IgD-negative memory B cell (primary cell): ENCODE results near the gene TDRD6. TPM values are rescaled to one million over a fixed set of nuclear protein-coding genes. Genes with fewer than 3 reads are reported as not detected.
A peak's percentile ranks its signal among the peaks of the same experiment; 100 is the strongest.

Experiments
- H3K27ac Mint-ChIP-seq, 3 donors: one replicate each; pipeline ENCODE4 v1.8.0; 2020 to 2022; ENCODE audit warnings: mild to moderate bottlenecking in 3 of 3, mixed read lengths in 3 of 3, moderate library complexity in 1 of 3
- H3K27me3 Mint-ChIP-seq: one replicate; pipeline ENCODE4 v1.8.0; 2021; ENCODE audit warnings: mixed read lengths
- H3K36me3 Mint-ChIP-seq: one replicate; pipeline ENCODE4 v1.8.0; 2020; ENCODE audit warnings: mild to moderate bottlenecking, mixed read lengths
- H3K4me1 Mint-ChIP-seq, 3 donors: one replicate each; pipeline ENCODE4 v1.8.0; 2020 to 2022; ENCODE audit warnings: mixed read lengths in 3 of 3, mild to moderate bottlenecking in 1 of 3
- H3K4me3 Mint-ChIP-seq, 4 donors: one replicate each; pipeline ENCODE4 v1.8.0; 2020 to 2022; ENCODE audit warnings: mild to moderate bottlenecking in 4 of 4, mixed read lengths in 4 of 4, moderate library complexity in 3 of 4
- H3K9me3 Mint-ChIP-seq, 3 donors: one replicate each; pipeline ENCODE4 v1.8.0; 2020 to 2021; ENCODE audit warnings: mixed read lengths in 3 of 3, mild to moderate bottlenecking in 1 of 3
- polyA plus RNA-seq: library from polyadenylated mRNA; unstranded; fragments of 300-500 nt; fragmentation: Illumina TruSeq; gene quantifications from one replicate; pipeline ENCODE4 v1.2.3, GENCODE V29; 2021

Gene TDRD6
- polyA plus RNA-seq, 1 donor from 2014 or later = not detected

DNA sequence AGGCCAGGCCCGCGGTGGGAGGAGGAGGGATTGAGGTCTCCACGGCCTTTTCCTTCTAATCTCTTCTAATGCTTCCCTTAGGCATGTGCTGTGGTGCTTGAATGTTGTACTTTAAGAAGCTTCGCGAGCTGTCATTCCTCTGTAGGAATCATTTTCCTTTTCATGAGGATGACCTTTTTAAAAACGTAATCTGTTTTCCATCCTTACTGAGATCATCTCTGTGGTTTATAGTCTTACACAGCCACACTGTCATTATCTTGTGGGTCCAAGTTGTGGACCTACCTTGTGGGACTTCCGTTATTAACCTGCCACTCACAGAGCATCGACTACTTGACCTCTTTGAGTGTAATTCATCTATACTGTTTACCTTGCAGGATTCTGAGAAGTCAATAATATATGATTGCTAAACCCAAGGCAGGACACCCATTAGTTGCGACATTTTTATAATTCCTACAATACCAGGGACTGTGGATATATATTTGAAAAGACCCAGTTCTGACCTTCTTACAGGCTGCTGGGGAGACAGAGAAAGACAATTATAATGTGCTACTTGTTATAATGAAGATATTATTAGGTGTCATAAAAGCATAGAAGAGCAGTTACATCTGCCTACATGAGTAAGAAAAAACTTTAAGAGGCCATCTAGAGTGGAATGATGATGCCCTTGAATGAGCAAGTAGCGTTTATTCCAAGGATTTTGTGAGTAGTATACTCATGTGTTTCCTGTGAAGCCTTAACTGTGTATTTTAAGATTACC lies 34.1 kb upstream of the TDRD6 start:
- H3K4me1 Mint-ChIP-seq = peaks cover 8 to 13% (median 13%) of the 10 kb centered on the region in 3 donors
- H3K9me3 Mint-ChIP-seq = peaks cover 0 to 3% (median 2%) of the 10 kb centered on the region in 3 donors
- no peaks in the 10 kb centered on the region for H3K36me3 Mint-ChIP-seq
- H3K27ac Mint-ChIP-seq = peak overlapping the region in 2 of 3 donors; percentile 10 to 76
- peaks cover 37% of the 10 kb centered on the region for H3K27me3 Mint-ChIP-seq
- H3K4me3 Mint-ChIP-seq = peak overlapping the region; percentile 84 to 92 (median 86)

DNA sequence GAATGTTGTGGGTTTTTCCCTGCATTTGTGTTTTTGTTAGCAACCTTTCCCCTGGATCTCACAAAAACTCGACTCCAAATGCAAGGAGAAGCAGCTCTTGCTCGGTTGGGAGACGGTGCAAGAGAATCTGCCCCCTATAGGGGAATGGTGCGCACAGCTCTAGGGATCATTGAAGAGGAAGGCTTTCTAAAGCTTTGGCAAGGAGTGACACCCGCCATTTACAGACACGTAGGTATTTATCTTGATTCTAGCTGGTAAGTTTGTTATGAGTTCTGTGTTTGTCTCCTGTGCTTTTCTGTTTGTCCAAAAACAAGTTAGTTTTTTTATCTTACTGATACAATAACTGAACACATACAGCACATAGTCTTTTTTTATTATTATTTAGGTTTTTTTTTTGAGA lies 31.9 kb upstream of the TDRD6 start:
- Mint-ChIP-seq H3K4me1 (peaks cover 8 to 13% (median 11%) of the 10 kb centered on the region in 3 donors), H3K27me3 (peaks cover 30% of the 10 kb centered on the region), H3K36me3 (no peaks in the 10 kb centered on the region), H3K4me3 (no peak overlapping the region), H3K9me3 (peaks cover 0 to 3% (median 2%) of the 10 kb centered on the region in 3 donors), H3K27ac (no peak overlapping the region)

DNA sequence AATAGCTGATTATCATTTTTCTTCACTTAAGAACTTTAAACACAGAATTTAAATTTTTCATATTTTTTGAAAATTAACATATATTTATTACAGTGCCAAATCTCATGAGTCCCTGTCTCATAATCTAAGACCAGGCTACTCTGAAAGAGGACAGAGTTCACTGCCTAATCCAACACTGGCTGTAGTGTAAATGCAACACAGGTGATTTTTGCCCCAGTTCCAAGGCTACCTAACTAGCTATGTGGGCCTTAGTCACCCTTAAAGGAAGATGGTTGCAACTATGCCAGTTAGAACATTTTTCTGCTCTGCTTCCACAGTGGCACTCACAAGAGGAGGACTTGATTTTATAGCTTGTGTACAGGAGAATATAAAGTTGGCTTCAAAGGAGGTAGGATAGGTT lies 30.0 kb upstream of the TDRD6 start:
- Mint-ChIP-seq H3K36me3 (no peaks in the 10 kb centered on the region), H3K9me3 (peaks cover 0 to 3% (median 0%) of the 10 kb centered on the region in 3 donors), H3K4me1 (peaks cover 4 to 8% (median 7%) of the 10 kb centered on the region in 3 donors), H3K27ac (no peak overlapping the region), H3K4me3 (no peak overlapping the region), H3K27me3 (peaks cover 15% of the 10 kb centered on the region)

DNA sequence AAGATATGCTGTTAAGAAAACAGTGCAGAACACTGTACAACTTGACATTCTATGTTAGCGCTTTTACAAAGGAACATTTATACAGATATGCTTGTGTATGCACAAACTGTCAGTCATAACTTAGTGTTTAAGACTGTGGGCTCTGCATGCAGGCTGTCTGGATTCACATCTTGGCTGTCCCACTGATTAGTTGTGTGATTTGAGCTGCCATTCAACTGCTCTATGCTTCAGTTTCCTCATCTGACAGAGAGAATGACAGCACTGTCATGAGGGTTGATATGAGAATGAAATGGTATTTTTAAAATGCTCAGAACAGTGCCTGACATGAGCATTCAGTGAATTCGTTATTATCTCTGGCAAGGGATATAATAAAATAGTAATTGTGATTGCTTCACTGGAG lies 26.2 kb upstream of the TDRD6 start:
- Mint-ChIP-seq H3K36me3 (no peaks in the 10 kb centered on the region), H3K4me3 (no peak overlapping the region), H3K4me1 (no peaks in the 10 kb centered on the region), H3K27ac (no peak overlapping the region), H3K9me3 (no peaks in the 10 kb centered on the region), H3K27me3 (no peaks in the 10 kb centered on the region)

DNA sequence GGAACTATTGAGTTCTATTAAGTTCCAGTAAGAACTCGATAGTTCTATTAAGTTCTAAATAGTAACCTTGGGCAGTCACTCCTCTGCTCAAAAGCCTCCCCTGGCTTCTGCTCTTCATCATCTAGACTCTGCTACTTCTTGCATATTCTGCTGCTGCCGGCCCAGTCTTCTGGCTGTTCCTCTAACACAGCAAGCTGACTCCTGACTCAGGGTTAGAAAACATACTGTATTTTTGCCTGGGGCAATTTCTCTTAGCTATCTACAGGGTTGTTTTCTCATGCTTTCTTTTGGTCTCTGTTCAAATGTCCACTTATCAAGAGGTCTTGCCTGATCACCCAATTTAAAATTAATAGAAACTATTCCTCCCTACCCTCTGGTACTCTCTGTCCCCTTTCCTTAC lies 20.3 kb upstream of the TDRD6 start:
- Mint-ChIP-seq H3K36me3 (no peaks in the 10 kb centered on the region), H3K27me3 (peaks cover 1% of the 10 kb centered on the region), H3K9me3 (no peaks in the 10 kb centered on the region), H3K27ac (no peak overlapping the region), H3K4me1 (no peaks in the 10 kb centered on the region), H3K4me3 (no peak overlapping the region)

DNA sequence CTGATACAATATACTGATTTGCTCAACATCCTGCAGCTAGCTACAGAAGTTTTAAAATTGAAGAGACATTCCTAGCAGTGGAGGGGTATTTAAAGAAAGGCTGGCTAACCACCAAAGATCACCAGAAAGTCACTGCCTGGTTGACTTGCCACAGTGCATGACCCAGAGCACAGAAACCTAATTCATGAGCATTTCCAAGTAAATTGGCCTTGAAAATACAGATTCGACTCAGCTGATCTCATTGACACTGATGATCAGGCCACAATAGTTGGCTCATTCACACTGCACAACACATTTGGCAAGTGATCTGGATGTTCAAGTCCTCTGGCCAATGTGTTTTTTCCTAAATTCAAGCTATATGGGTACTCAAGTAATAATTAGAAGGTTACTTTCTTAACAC lies 13.3 kb upstream of the TDRD6 start:
- H3K27ac Mint-ChIP-seq = no peak overlapping the region
- peaks cover 1% of the 10 kb centered on the region for H3K27me3 Mint-ChIP-seq
- no peaks in the 10 kb centered on the region for H3K36me3 Mint-ChIP-seq
- no peaks in the 10 kb centered on the region for H3K9me3 Mint-ChIP-seq
- no peak overlapping the region for H3K4me3 Mint-ChIP-seq
- H3K4me1 Mint-ChIP-seq = peaks cover 0 to 5% (median 3%) of the 10 kb centered on the region in 3 donors

DNA sequence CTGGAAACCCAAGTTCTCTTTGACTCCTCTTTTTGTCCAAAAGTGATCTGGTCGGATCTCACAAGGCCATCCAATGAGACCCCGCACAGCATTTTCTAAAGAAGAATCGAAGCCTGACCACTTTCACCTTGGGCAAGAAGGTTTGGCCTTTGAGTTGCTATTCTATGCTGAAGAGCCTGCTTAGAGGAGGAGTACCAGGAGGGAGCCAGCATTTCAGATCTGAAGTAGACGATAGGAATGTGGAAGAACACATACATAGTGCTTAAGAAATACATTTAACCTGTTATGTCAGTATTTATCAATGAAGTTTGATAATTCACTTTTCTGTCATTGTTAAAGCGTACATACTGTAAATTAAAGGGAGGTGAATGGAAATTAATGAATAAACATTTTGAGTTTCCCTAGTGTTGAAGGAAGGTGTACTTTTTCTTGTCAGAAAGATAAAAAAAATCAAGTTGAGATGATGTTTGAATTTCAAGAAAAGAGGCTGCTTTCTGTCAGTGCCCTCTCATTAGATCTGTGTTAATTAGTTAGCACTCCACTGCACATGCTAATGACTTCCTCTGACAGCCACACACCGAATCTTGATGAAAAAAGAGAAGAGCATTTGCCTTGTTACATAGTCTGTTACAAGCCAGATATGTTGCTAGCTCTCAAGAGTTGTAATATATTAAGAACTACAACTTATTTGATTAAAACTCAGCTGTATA lies 10.9 kb upstream of the TDRD6 start:
- H3K27ac Mint-ChIP-seq = no peak overlapping the region
- H3K4me3 Mint-ChIP-seq = no peak overlapping the region
- peaks cover 0 to 2% (median 0%) of the 10 kb centered on the region in 3 donors for H3K9me3 Mint-ChIP-seq
- peaks cover 1% of the 10 kb centered on the region for H3K27me3 Mint-ChIP-seq
- no peaks in the 10 kb centered on the region for H3K36me3 Mint-ChIP-seq
- H3K4me1 Mint-ChIP-seq = peaks cover 0 to 5% (median 3%) of the 10 kb centered on the region in 3 donors

DNA sequence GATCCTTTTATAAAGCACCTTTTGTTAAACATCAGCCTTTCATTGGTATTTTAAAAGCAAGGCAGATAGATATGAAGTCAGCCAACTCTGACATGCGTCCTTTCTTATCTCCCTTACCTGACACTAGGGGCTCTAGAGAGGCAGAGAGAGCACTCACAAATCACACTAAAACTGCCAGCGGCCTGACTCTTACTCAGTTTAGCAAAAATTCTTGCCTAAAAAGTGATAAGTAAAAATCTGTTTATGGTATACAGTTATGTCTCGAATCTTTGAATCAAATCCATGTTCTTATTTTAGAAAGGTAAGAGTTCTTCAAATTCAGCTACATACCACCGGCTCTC lies 10.4 kb upstream of the TDRD6 start:
- H3K36me3 Mint-ChIP-seq = no peaks in the 10 kb centered on the region
- H3K4me3 Mint-ChIP-seq = no peak overlapping the region
- H3K9me3 Mint-ChIP-seq = peaks cover 0 to 7% (median 0%) of the 10 kb centered on the region in 3 donors
- peaks cover 1% of the 10 kb centered on the region for H3K27me3 Mint-ChIP-seq
- peaks cover 0 to 5% (median 3%) of the 10 kb centered on the region in 3 donors for H3K4me1 Mint-ChIP-seq
- H3K27ac Mint-ChIP-seq = no peak overlapping the region

DNA sequence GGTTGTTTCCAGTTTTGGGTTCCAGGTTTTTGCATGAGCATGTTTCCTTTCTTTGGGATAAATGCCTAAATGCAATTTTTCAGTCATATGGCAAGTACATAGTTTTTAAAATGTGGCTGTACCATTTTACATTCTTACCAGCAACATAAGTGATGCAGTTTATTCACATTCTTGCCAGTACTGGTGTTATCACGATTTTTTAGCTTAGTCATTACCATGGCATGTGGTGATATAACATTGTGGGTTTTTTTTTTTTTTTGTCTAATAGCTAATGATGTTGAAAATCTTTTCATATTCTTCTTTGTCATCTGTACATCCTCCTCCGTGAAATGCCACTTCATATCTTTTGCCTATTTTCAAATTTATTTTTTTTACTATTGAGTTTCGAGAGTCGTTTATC lies 2.9 kb upstream of the TDRD6 start:
- H3K27ac Mint-ChIP-seq = no peak overlapping the region
- no peak overlapping the region for H3K4me3 Mint-ChIP-seq
- peaks cover 0 to 9% (median 0%) of the 10 kb centered on the region in 3 donors for H3K9me3 Mint-ChIP-seq
- H3K36me3 Mint-ChIP-seq = no peaks in the 10 kb centered on the region
- H3K27me3 Mint-ChIP-seq = no peaks in the 10 kb centered on the region
- no peaks in the 10 kb centered on the region for H3K4me1 Mint-ChIP-seq

DNA sequence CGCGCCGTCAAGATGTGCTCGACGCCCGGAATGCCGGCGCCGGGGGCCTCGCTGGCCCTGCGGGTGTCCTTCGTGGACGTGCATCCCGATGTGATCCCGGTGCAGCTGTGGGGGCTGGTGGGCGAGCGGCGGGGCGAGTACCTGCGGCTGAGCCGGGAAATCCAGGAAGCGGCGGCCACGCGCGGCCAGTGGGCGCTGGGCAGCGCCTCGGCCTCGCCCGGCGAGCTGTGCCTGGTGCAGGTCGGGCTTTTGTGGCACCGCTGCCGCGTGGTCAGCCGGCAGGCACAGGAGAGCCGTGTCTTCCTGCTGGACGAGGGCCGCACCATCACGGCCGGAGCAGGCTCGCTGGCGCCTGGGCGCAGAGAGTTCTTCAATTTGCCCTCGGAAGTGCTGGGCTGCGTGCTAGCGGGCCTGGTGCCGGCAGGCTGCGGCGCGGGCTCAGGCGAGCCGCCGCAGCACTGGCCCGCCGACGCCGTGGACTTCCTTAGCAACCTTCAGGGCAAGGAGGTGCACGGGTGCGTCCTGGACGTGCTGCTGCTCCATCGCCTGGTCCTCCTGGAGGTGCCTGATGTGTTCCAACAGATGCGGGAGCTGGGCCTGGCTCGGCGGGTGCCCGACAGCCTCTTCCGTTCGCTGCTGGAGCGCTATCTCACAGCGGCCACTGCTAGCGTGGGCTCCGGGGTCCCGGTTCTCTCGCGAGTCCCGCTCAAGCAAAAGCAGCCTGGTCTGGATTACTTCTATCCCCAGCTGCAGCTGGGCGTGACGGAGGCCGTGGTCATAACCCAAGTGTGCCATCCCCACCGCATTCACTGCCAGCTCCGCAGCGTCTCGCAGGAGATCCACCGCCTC lies 656 bp downstream of the TDRD6 start:
- Mint-ChIP-seq H3K4me3 (no peak overlapping the region), H3K27me3 (no peaks in the 10 kb centered on the region), H3K4me1 (no peaks in the 10 kb centered on the region), H3K36me3 (no peaks in the 10 kb centered on the region), H3K27ac (no peak overlapping the region), H3K9me3 (peaks cover 0 to 2% (median 0%) of the 10 kb centered on the region in 3 donors)

DNA sequence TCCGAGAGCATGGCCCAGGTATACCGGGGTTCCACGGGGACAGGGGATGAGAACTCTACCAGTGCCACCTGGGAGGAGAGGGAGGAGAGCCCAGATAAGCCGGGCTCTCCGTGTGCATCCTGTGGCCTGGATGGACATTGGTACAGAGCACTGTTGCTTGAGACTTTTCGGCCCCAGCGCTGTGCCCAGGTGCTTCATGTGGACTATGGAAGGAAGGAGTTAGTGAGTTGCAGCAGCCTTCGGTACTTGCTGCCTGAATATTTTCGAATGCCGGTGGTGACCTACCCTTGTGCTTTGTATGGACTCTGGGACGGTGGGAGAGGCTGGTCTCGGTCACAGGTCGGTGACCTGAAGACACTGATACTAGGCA lies 1.3 kb downstream of the TDRD6 start:
- peaks cover 0 to 2% (median 0%) of the 10 kb centered on the region in 3 donors for H3K9me3 Mint-ChIP-seq
- no peaks in the 10 kb centered on the region for H3K4me1 Mint-ChIP-seq
- H3K36me3 Mint-ChIP-seq = no peaks in the 10 kb centered on the region
- no peaks in the 10 kb centered on the region for H3K27me3 Mint-ChIP-seq
- H3K4me3 Mint-ChIP-seq = no peak overlapping the region
- no peak overlapping the region for H3K27ac Mint-ChIP-seq

DNA sequence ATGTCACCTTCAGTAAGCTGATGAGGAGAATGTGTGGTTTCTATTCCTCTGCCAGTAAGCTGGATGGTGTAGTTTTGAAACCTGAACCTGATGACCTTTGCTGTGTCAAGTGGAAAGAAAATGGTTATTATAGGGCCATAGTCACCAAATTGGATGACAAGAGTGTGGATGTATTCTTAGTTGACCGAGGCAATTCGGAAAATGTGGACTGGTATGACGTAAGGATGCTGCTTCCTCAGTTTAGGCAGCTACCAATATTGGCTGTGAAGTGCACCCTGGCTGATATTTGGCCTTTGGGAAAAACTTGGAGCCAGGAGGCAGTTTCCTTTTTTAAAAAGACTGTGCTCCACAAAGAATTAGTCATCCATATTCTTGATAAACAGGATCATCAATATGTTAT lies 2.0 kb downstream of the TDRD6 start:
- no peaks in the 10 kb centered on the region for H3K27me3 Mint-ChIP-seq
- H3K9me3 Mint-ChIP-seq = peaks cover 0 to 2% (median 0%) of the 10 kb centered on the region in 3 donors
- peak overlapping the region in 1 of 4 donors; percentile 29 for H3K4me3 Mint-ChIP-seq

DNA sequence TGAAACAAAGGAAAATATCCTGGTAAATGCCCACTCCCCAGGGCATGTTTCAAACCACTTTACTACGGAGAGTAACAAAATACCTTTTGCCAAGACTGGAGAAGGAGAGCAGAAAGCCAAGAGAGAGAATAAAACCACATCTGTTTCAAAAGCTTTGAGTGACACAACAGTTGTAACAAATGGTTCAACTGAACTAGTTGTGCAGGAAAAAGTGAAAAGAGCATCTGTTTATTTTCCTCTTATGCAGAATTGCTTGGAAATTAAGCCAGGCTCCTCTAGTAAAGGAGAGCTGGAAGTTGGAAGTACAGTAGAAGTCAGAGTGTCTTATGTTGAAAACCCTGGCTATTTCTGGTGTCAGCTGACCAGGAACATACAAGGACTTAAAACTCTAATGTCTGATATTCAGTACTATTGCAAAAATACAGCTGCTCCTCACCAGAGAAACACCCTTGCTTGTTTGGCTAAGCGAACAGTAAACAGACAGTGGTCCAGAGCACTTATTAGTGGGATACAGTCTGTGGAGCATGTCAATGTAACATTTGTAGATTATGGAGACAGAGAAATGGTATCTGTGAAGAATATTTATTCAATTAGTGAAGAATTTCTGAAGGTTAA lies 2.6 kb downstream of the TDRD6 start:
- H3K4me1 Mint-ChIP-seq = no peaks in the 10 kb centered on the region
- no peaks in the 10 kb centered on the region for H3K36me3 Mint-ChIP-seq
- H3K27ac Mint-ChIP-seq = no peak overlapping the region
- H3K27me3 Mint-ChIP-seq = no peaks in the 10 kb centered on the region
- H3K4me3 Mint-ChIP-seq = peak overlapping the region in 1 of 4 donors; percentile 29
- H3K9me3 Mint-ChIP-seq = peaks cover 0 to 2% (median 0%) of the 10 kb centered on the region in 3 donors

More for the DNA sequence above, 2.0 kb downstream of the TDRD6 start:
- Mint-ChIP-seq H3K27ac (no peak overlapping the region), H3K4me1 (no peaks in the 10 kb centered on the region), H3K36me3 (no peaks in the 10 kb centered on the region)

DNA sequence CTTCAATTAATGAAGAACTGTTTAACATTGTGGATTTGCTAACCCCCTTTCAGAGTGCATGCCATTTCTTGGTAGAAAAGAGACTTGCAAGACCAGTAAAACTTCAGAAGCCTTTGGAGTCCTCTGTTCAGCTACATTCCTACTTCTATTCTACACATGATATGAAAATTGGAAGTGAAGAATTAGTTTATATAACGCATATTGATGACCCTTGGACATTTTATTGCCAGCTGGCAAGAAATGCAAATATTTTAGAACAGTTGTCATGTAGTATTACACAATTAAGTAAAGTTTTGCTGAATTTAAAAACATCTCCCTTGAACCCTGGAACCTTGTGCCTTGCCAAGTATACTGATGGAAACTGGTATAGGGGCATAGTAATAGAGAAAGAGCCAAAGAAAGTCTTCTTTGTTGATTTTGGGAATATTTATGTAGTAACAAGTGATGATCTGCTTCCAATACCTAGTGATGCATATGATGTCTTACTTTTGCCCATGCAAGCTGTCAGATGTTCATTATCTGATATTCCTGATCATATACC lies 3.3 kb downstream of the TDRD6 start:
- H3K4me1 Mint-ChIP-seq = no peaks in the 10 kb centered on the region
- H3K36me3 Mint-ChIP-seq = no peaks in the 10 kb centered on the region
- H3K4me3 Mint-ChIP-seq = no peak overlapping the region
- peaks cover 0 to 2% (median 0%) of the 10 kb centered on the region in 3 donors for H3K9me3 Mint-ChIP-seq
- H3K27ac Mint-ChIP-seq = no peak overlapping the region
- no peaks in the 10 kb centered on the region for H3K27me3 Mint-ChIP-seq
